WTC11 (cell line): ENCODE results near the gene TANGO2. TPM values are rescaled to one million over a fixed set of nuclear protein-coding genes. Genes with fewer than 3 reads are reported as not detected.

Experiments
- ATAC-seq: fragments of 200-7000 bp; cut with Tn5 transposase; 2 replicates; pipeline ENCODE4 v1.10.0; 2021; ENCODE audit warnings: mild to moderate bottlenecking, moderate library complexity
- CTCF ChIA-PET: fragments of 300-600 bp; sonication (Branson Sonifier 250); formaldehyde crosslinking; loops from one replicate; lab custom pipeline; 2021; ENCODE audit warnings: antibody characterized with exemption; lab: Charles Lee
- POLR2A ChIA-PET: fragments of 350-600 bp; sonication (Branson Sonifier 250); formaldehyde crosslinking; loops from one replicate; lab custom pipeline; 2021; ENCODE audit warnings: antibody characterized with exemption; lab: Charles Lee
- DNase-seq: peaks from one replicate; pipeline ENCODE4 v3.0.0; 2021; ENCODE audit warnings: low spot score
- H3K27ac Mint-ChIP-seq: 2 replicates; pipeline ENCODE4 v1.8.0; 2021; ENCODE audit warnings: mixed read lengths
- H3K27me3 Mint-ChIP-seq: 2 replicates; pipeline ENCODE4 v1.8.0; 2021; ENCODE audit warnings: low read depth, mild to moderate bottlenecking, moderate library complexity, mixed read lengths
- H3K36me3 Mint-ChIP-seq: 2 replicates; pipeline ENCODE4 v1.8.0; 2021; ENCODE audit warnings: mixed read lengths
- H3K4me1 Mint-ChIP-seq: 2 replicates; pipeline ENCODE4 v1.8.0; 2022; ENCODE audit warnings: mixed read lengths
- H3K4me3 Mint-ChIP-seq: 2 replicates; pipeline ENCODE4 v1.8.0; 2021; ENCODE audit warnings: mild to moderate bottlenecking, moderate library complexity, mixed read lengths
- H3K9me3 Mint-ChIP-seq: 2 replicates; pipeline ENCODE4 v1.8.0; 2021; ENCODE audit warnings: mixed read lengths
- AFF4 ChIP-seq: sonication (generic); formaldehyde crosslinking; IDR thresholded peaks from 2 replicates; pipeline ENCODE4 v1.8.1; 2023; ENCODE audit warnings: mild to moderate bottlenecking, missing genetic modification reagents, borderline replicate concordance
- AR ChIP-seq: fragments of 250-450 bp; sonication (Bioruptor Pico); IDR thresholded peaks from 2 replicates; pipeline ENCODE4 v1.9.0; 2021; ENCODE audit warnings: mild to moderate bottlenecking
- ATF2 ChIP-seq: sonication (generic); formaldehyde crosslinking; IDR thresholded peaks from 2 replicates; pipeline ENCODE4 v1.8.1; 2022; ENCODE audit warnings: low read depth, missing genetic modification reagents, borderline replicate concordance
- E2F1 ChIP-seq: sonication (generic); formaldehyde crosslinking; IDR thresholded peaks from 2 replicates; pipeline ENCODE4 v1.8.0; 2022; ENCODE audit warnings: mild to moderate bottlenecking, missing genetic modification reagents
- ERG ChIP-seq: fragments of 250-450 bp; sonication (Bioruptor Pico); IDR thresholded peaks from 2 replicates; pipeline ENCODE4 v1.8.0; 2021; ENCODE audit warnings: mild to moderate bottlenecking
- FOXK1 ChIP-seq: sonication (generic); formaldehyde crosslinking; IDR thresholded peaks from 2 replicates; pipeline ENCODE4 v1.8.0; 2022; ENCODE audit warnings: mild to moderate bottlenecking, moderate library complexity, missing genetic modification reagents
- GABPB1 ChIP-seq: sonication (generic); formaldehyde crosslinking; IDR thresholded peaks from 2 replicates; pipeline ENCODE4 v1.8.1; 2023; ENCODE audit warnings: mild to moderate bottlenecking, missing genetic modification reagents
- NR3C1 ChIP-seq: sonication (generic); formaldehyde crosslinking; conservative IDR thresholded peaks from 2 replicates; pipeline ENCODE4 v1.8.1; 2023; ENCODE audit warnings: low read depth, mild to moderate bottlenecking, missing genetic modification reagents
- USF1 ChIP-seq: sonication (generic); formaldehyde crosslinking; IDR thresholded peaks from 2 replicates; pipeline ENCODE4 v1.8.0; 2022; ENCODE audit warnings: mild to moderate bottlenecking, missing genetic modification reagents
- ZNF423 ChIP-seq: fragments of 250-450 bp; sonication (Bioruptor Pico); IDR thresholded peaks from 2 replicates; pipeline ENCODE4 v2.1.2; 2022; ENCODE audit warnings: mild to moderate bottlenecking, moderate library complexity
- ZNF512 ChIP-seq: sonication (generic); formaldehyde crosslinking; IDR thresholded peaks from 2 replicates; pipeline ENCODE4 v1.8.1; 2022; ENCODE audit warnings: missing genetic modification reagents, borderline replicate concordance
- ZNF532 ChIP-seq: fragments of 250-450 bp; sonication (Bioruptor Pico); IDR thresholded peaks from 2 replicates; pipeline ENCODE4 v1.9.0; 2021; ENCODE audit warnings: mild to moderate bottlenecking, borderline replicate concordance
- total RNA-seq: library from RNA; stranded (reverse); gene quantifications from 3 replicates; pipeline ENCODE4 v1.2.3, GENCODE V29; 2021

TANGO2 gene
- total RNA-seq, 1 experiment from 2014 or later: 14.8 TPM

GRCh38 chr22:20090730-20091240 is 69.9 kb downstream of the TANGO2 start:
- H3K27ac Mint-ChIP-seq: no peak overlapping the region
- H3K36me3 Mint-ChIP-seq: peaks cover 94% of the 10 kb centered on the region
- POLR2A ChIA-PET: no interaction called here
- no peak overlapping the region for H3K4me3 Mint-ChIP-seq
- no peak for DNase-seq
- TF ChIP-seq USF1 (CRISPR knock-in tag): no peak
- TF ChIP-seq ZNF532 (CRISPR knock-in tag): no peak
- TF ChIP-seq AR (CRISPR knock-in tag): no peak
- TF ChIP-seq, all 79 proteins: peak for 0
- CTCF ChIA-PET: no interaction called here
- Mint-ChIP-seq H3K27me3 (no peaks in the 10 kb centered on the region), H3K9me3 (no peaks in the 10 kb centered on the region), H3K4me1 (no peaks in the 10 kb centered on the region)
- ATAC-seq: no peak

GRCh38 chr22:20091690-20092476 is 71.0 kb downstream of the TANGO2 start:
- Mint-ChIP-seq H3K36me3 (peaks cover 92% of the 10 kb centered on the region), H3K4me1 (no peaks in the 10 kb centered on the region), H3K27ac (no peak overlapping the region), H3K27me3 (no peaks in the 10 kb centered on the region), H3K9me3 (no peaks in the 10 kb centered on the region), H3K4me3 (no peak overlapping the region)
- CTCF ChIA-PET: no interaction called here
- ATAC-seq (no peak), DNase-seq (no peak)
- POLR2A ChIA-PET: no interaction called here
- no peak for TF ChIP-seq NR3C1 (CRISPR knock-in tag)
- no peak for TF ChIP-seq E2F1
- no peak for TF ChIP-seq AFF4
- no peak for TF ChIP-seq ATF2 (CRISPR knock-in tag)
- no peak for TF ChIP-seq ZNF423
- TF ChIP-seq ZNF512: no peak
- TF ChIP-seq GABPB1 (CRISPR knock-in tag): no peak
- TF ChIP-seq FOXK1 (CRISPR knock-in tag): no peak
- TF ChIP-seq ERG (CRISPR knock-in tag): no peak
